Ecto neural progenitor cell (in vitro differentiated cells): ENCODE measurements around the gene PLA1A.
"Not testable (repeated sequence)": the region's sequence is repeated elsewhere in the genome, so short reads cannot be mapped to it uniquely, and the experiment has no call there.

Source experiments
- DNase-seq: peaks from one replicate; pipeline ENCODE4 v3.0.0-alpha.2; 2018; ENCODE audit warnings: low spot score

The PLA1A gene

GRCh38 chr3:119597548-119598288 is at the start of gene PLA1A:
Gene PLA1A, plus strand, starts transcription at chr3:119597885. Its CDS starts 29 bp downstream, at chr3:119597914.
- DNase-seq: no peak

- no peak for DNase-seq
These were observed 49.3 kb upstream of the PLA1A start for GRCh38 chr3:119548341-119548740.

- DNase-seq: no peak
These were observed 47.3 kb upstream of the PLA1A start for GRCh38 chr3:119550192-119550910.

- no peak for DNase-seq
These were observed 46.1 kb upstream of the PLA1A start for GRCh38 chr3:119551598-119551997.

- DNase-seq: not testable (repeated sequence)
These were observed 44.8 kb upstream of the PLA1A start for GRCh38 chr3:119552928-119553327.

GRCh38 chr3:119553823-119554415 is 43.8 kb upstream of the PLA1A start:
- no peak for DNase-seq

- no peak for DNase-seq
These were observed 42.4 kb upstream of the PLA1A start for GRCh38 chr3:119555309-119555735.

- no peak for DNase-seq
These were observed 41.8 kb upstream of the PLA1A start for GRCh38 chr3:119555929-119556328.

GRCh38 chr3:119557192-119557876 is 40.4 kb upstream of the PLA1A start:
- DNase-seq: no peak

GRCh38 chr3:119557877-119558269 is 39.8 kb upstream of the PLA1A start:
- DNase-seq: no peak

- no peak for DNase-seq
These were observed 38.9 kb upstream of the PLA1A start for GRCh38 chr3:119558626-119559317.

GRCh38 chr3:119559441-119559963 is 38.2 kb upstream of the PLA1A start, which contains the start of gene CD80:
Gene CD80, minus strand, starts transcription at chr3:119559614. Its CDS starts 1,886 bp downstream, at chr3:119557728.
- peak; percentile 68 for DNase-seq

- DNase-seq: no peak
These were observed 37.5 kb upstream of the PLA1A start for GRCh38 chr3:119560160-119560559.

GRCh38 chr3:119562307-119562961 is 35.3 kb upstream of the PLA1A start:
- DNase-seq: no peak

- DNase-seq: not testable (repeated sequence)
These were observed 34.4 kb upstream of the PLA1A start for GRCh38 chr3:119563334-119563733.

GRCh38 chr3:119569156-119569555 is 28.5 kb upstream of the PLA1A start:
- DNase-seq: no peak

- DNase-seq: no peak
These were observed 27.5 kb upstream of the PLA1A start for GRCh38 chr3:119570229-119570628.

- no peak for DNase-seq
These were observed 26.5 kb upstream of the PLA1A start for GRCh38 chr3:119571230-119571629.

- DNase-seq: no peak
These were observed 26.0 kb upstream of the PLA1A start for GRCh38 chr3:119571688-119572087.

GRCh38 chr3:119575507-119575906 is 22.2 kb upstream of the PLA1A start:
- DNase-seq: no peak
